H9 (cell line): Measurements from ENCODE around the gene KCNIP4. TPM values are rescaled to one million over a fixed set of nuclear protein-coding genes. Genes with fewer than 3 reads are reported as not detected.

ENCODE experiments used
- DNase-seq: peaks from one replicate; pipeline ENCODE4 v3.0.0-alpha.2; 2017
- H2AFZ ChIP-seq: one replicate; pipeline ENCODE4 v1.6.1; 2013; ENCODE audit warnings: mild to moderate bottlenecking, low read length, control low read depth, moderate library complexity
- H2AK5ac ChIP-seq: 2 replicates; pipeline ENCODE4 v1.6.1; 2013; ENCODE audit warnings: low read length, control low read depth, mixed read lengths; ENCODE audit not compliant: insufficient read length
- H2BK120ac ChIP-seq: one replicate; pipeline ENCODE4 v1.6.1; 2013; ENCODE audit warnings: low read depth, mild to moderate bottlenecking, low read length, control low read depth, inconsistent platforms; ENCODE audit not compliant: poor library complexity, severe bottlenecking
- H2BK12ac ChIP-seq: 2 replicates; pipeline ENCODE4 v1.6.1; 2013; ENCODE audit warnings: low read length, control low read depth, mixed read lengths, low read depth; ENCODE audit not compliant: insufficient read length
- H2BK15ac ChIP-seq: 2 replicates; pipeline ENCODE4 v1.6.1; 2013; ENCODE audit warnings: low read depth, low read length, control low read depth
- H2BK20ac ChIP-seq: one replicate; pipeline ENCODE4 v1.6.1; 2013; ENCODE audit warnings: low read depth, mild to moderate bottlenecking, low read length, control low read depth, inconsistent platforms; ENCODE audit not compliant: poor library complexity, severe bottlenecking
- H2BK5ac ChIP-seq: 2 replicates; pipeline ENCODE4 v1.6.1; 2013; ENCODE audit warnings: low read length, control low read depth, mixed read lengths; ENCODE audit not compliant: insufficient read length
- H3K14ac ChIP-seq: 2 replicates; pipeline ENCODE4 v1.6.1; 2013; ENCODE audit warnings: low read length, control low read depth; ENCODE audit not compliant: insufficient read depth
- H3K18ac ChIP-seq: 2 replicates; pipeline ENCODE4 v1.6.1; 2013; ENCODE audit warnings: low read depth, mild to moderate bottlenecking, mixed read lengths, low read length, control low read depth; ENCODE audit not compliant: insufficient read length
- H3K23ac ChIP-seq: 2 replicates; pipeline ENCODE4 v1.6.1; 2013; ENCODE audit warnings: low read length, control low read depth, mixed read lengths, low read depth; ENCODE audit not compliant: insufficient read length
- H3K23me2 ChIP-seq: 2 replicates; pipeline ENCODE4 v1.6.1; 2013; ENCODE audit warnings: low read depth, mild to moderate bottlenecking, mixed read lengths, low read length, control low read depth; ENCODE audit not compliant: insufficient read length, poor library complexity, severe bottlenecking
- H3K27ac ChIP-seq: 2 replicates; pipeline ENCODE4 v1.5.1; 2013; ENCODE audit warnings: low read length, control low read depth, mixed read lengths, low read depth; ENCODE audit not compliant: insufficient read length
- H3K27me3 ChIP-seq: 2 replicates; pipeline ENCODE4 v1.6.1; 2013; ENCODE audit warnings: low read length, control low read depth, inconsistent platforms; ENCODE audit not compliant: insufficient read depth
- H3K4ac ChIP-seq: 2 replicates; pipeline ENCODE4 v1.6.1; 2013; ENCODE audit warnings: low read depth, mild to moderate bottlenecking, control low read depth, inconsistent platforms, low read length, moderate library complexity
- H3K4me1 ChIP-seq: 2 replicates; pipeline ENCODE4 v1.6.1; 2013; ENCODE audit warnings: low read length, control low read depth, inconsistent platforms; ENCODE audit not compliant: insufficient read depth
- H3K4me2 ChIP-seq: 2 replicates; pipeline ENCODE4 v1.6.1; 2013; ENCODE audit warnings: low read length, control low read depth, mixed read lengths; ENCODE audit not compliant: insufficient read length, insufficient read depth
- H3K56ac ChIP-seq: 2 replicates; pipeline ENCODE4 v1.6.1; 2013; ENCODE audit warnings: low read depth, mild to moderate bottlenecking, mixed read lengths, low read length, control low read depth; ENCODE audit not compliant: insufficient read length
- H3K79me1 ChIP-seq: 2 replicates; pipeline ENCODE4 v1.6.1; 2013; ENCODE audit warnings: low read depth, mild to moderate bottlenecking, moderate library complexity, low read length, control low read depth, inconsistent platforms; ENCODE audit not compliant: insufficient read depth, poor library complexity, severe bottlenecking
- H3K79me2 ChIP-seq: 2 replicates; pipeline ENCODE4 v1.6.1; 2013; ENCODE audit warnings: low read length, control low read depth, inconsistent platforms; ENCODE audit not compliant: insufficient read depth
- H3K9ac ChIP-seq: 2 replicates; pipeline ENCODE4 v1.6.1; 2013; ENCODE audit warnings: low read length, control low read depth, mixed read lengths; ENCODE audit not compliant: insufficient read length; ENCODE audit errors: extremely low read depth
- H3K9me3 ChIP-seq: one replicate; pipeline ENCODE4 v1.6.1; 2013; ENCODE audit warnings: low read depth, low read length, inconsistent platforms; ENCODE audit not compliant: control insufficient read depth
- H3T11ph ChIP-seq: one replicate; pipeline ENCODE4 v1.6.1; 2013; ENCODE audit warnings: mild to moderate bottlenecking, low read length, control low read depth, inconsistent platforms
- H4K20me1 ChIP-seq: one replicate; pipeline ENCODE4 v1.6.1; 2013; ENCODE audit not compliant: control insufficient read depth, insufficient read length, insufficient read depth
- H4K5ac ChIP-seq: 2 replicates; pipeline ENCODE4 v1.6.1; 2013; ENCODE audit warnings: low read depth, mild to moderate bottlenecking, mixed read lengths, low read length, control low read depth; ENCODE audit not compliant: insufficient read length
- H4K8ac ChIP-seq: replicated peaks from 2 replicates; pipeline ENCODE4 v1.6.1; 2013; ENCODE audit warnings: low read length, control low read depth, mixed read lengths, low read depth; ENCODE audit not compliant: insufficient read length
- H4K91ac ChIP-seq: 2 replicates; pipeline ENCODE4 v1.6.1; 2013; ENCODE audit warnings: low read depth, mild to moderate bottlenecking, moderate library complexity, mixed read lengths, low read length, control low read depth; ENCODE audit not compliant: insufficient read length
- H3K27ac Mint-ChIP-seq, 3 experiments: 2 replicates in 2 of 3; 3 replicates in 1 of 3; pipeline ENCODE4 v1.8.0; 2020 to 2021; ENCODE audit warnings: mixed read lengths in 3 of 3, mild to moderate bottlenecking in 1 of 3, moderate library complexity in 1 of 3
- H3K27me3 Mint-ChIP-seq: 2 replicates; pipeline ENCODE4 v1.8.0; 2021; ENCODE audit warnings: low read depth, mild to moderate bottlenecking, moderate library complexity, mixed read lengths
- H3K36me3 Mint-ChIP-seq, 3 experiments: 2 replicates in 2 of 3; 3 replicates in 1 of 3; pipeline ENCODE4 v1.8.0; 2020 to 2021; ENCODE audit warnings: low read depth in 3 of 3, mixed read lengths in 3 of 3; ENCODE audit not compliant: insufficient read depth in 1 of 3
- H3K4me1 Mint-ChIP-seq, 2 experiments: 2 replicates each; pipeline ENCODE4 v1.8.0; 2020; ENCODE audit warnings: mixed read lengths in 2 of 2
- H3K4me3 Mint-ChIP-seq, 2 experiments: 2 replicates in 1 of 2; 3 replicates in 1 of 2; pipeline ENCODE4 v1.8.0; 2020 to 2021; ENCODE audit warnings: mild to moderate bottlenecking in 2 of 2, mixed read lengths in 2 of 2, moderate library complexity in 1 of 2
- H3K9me3 Mint-ChIP-seq, 2 experiments: 2 replicates in 1 of 2; 3 replicates in 1 of 2; pipeline ENCODE4 v1.8.0; 2020; ENCODE audit warnings: mild to moderate bottlenecking in 2 of 2, mixed read lengths in 2 of 2, moderate library complexity in 1 of 2
- CTCF ChIP-seq: fragments of 200-600 bp; sonication (generic); conservative IDR thresholded peaks from 3 replicates; pipeline ENCODE4 v1.8.0; 2021; ENCODE audit warnings: antibody characterized with exemption, mild to moderate bottlenecking
- total RNA-seq: library from RNA; stranded (reverse); gene quantifications from 2 replicates; pipeline ENCODE4 v1.2.1, GENCODE V29; 2021

KCNIP4 gene
- total RNA-seq, 1 experiment from 2014 or later = not detected

DNA sequence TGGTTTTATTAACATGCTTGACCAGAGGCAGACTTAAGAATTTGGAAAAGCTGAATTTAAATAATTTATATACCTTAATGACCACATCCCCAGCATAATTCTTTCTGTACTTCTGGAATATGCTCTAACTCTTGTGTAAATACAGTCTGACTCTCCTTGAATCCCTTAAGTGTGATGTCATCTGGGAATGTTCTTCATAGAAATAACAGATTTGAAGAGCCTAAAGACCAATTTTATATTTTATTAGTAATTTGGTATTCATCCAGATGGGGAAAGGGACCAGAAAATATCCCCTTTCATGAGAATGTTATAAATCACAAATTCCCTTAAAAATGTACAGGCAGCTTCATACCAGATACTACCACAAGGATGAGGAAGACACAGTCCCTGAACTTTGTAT lies 58.3 kb downstream of the KCNIP4 start:
- H3K4me1 Mint-ChIP-seq = no peaks in the 10 kb centered on the region
- no peak for DNase-seq
- H3K27me3 Mint-ChIP-seq = no peaks in the 10 kb centered on the region

More for the DNA sequence above, 58.3 kb downstream of the KCNIP4 start:
- no peaks in the 10 kb centered on the region for H3K23me2 ChIP-seq
- no peak overlapping the region for H4K91ac ChIP-seq
- Mint-ChIP-seq H3K4me3 (no peak overlapping the region), H3K36me3 (no peaks in the 10 kb centered on the region), H3K27ac (no peak overlapping the region), H3K9me3 (no peaks in the 10 kb centered on the region)
- no peak overlapping the region for H2BK5ac ChIP-seq
- no peaks in the 10 kb centered on the region for H4K20me1 ChIP-seq
- H3K4me2 ChIP-seq = no peak overlapping the region
- no peak overlapping the region for H3T11ph ChIP-seq
- H4K5ac ChIP-seq = no peak overlapping the region
- no peaks in the 10 kb centered on the region for H3K9me3 ChIP-seq
- H3K23ac ChIP-seq = no peak overlapping the region
- no peak overlapping the region for H2BK12ac ChIP-seq
- no peak overlapping the region for H3K9ac ChIP-seq
- no peak overlapping the region for H3K14ac ChIP-seq
- H3K27ac ChIP-seq = no peak overlapping the region
- no peak overlapping the region for H2AFZ ChIP-seq
- no peak overlapping the region for H3K4ac ChIP-seq
- H4K8ac ChIP-seq = no peak overlapping the region
- H3K79me1 ChIP-seq = no peaks in the 10 kb centered on the region
- H2BK20ac ChIP-seq = no peak overlapping the region
- no peak overlapping the region for H3K18ac ChIP-seq
- H3K79me2 ChIP-seq = no peaks in the 10 kb centered on the region
- H3K4me1 ChIP-seq = no peaks in the 10 kb centered on the region
- TF ChIP-seq CTCF = no peak
- H2BK120ac ChIP-seq = no peak overlapping the region
- H2AK5ac ChIP-seq = no peak overlapping the region
- H3K56ac ChIP-seq = no peak overlapping the region
- H2BK15ac ChIP-seq = no peak overlapping the region
- H3K27me3 ChIP-seq = no peaks in the 10 kb centered on the region
